ENCODE data around the gene AKR1E2.

AKR1E2 gene

GRCh38 chr10:4790922-4791321, 35.1 kb upstream of the AKR1E2 start:
- Histone ChIP-seq H3K9me3 (ENCODE audit: control insufficient read depth, insufficient read depth, low read length) (no peaks in the 10 kb centered on the region), H3K36me3 (ENCODE audit: control insufficient read depth, low read length) (no peaks in the 10 kb centered on the region), H3K4me2 (ENCODE audit: low read length) (no peak overlapping the region), H3K79me2 (ENCODE audit: control insufficient read depth, low read length) (no peaks in the 10 kb centered on the region), H3K27ac (ENCODE audit: low read depth, low read length) (no peak overlapping the region), H4K20me1 (ENCODE audit: control insufficient read depth, insufficient read depth, low read depth, low read length) (no peaks in the 10 kb centered on the region), H3K9me2 (replicated peaks; ENCODE audit: control insufficient read depth, low read length) (no peaks in the 10 kb centered on the region), H3K27me3 (ENCODE audit: control insufficient read depth, low read length) (no peaks in the 10 kb centered on the region), H3K4me1 (ENCODE audit: control insufficient read depth, low read length) (no peaks in the 10 kb centered on the region), H3F3A (ENCODE audit: control insufficient read depth, insufficient read depth) (no peaks in the 10 kb centered on the region), H3K4me3 (ENCODE audit: low read length) (no peak overlapping the region)
- TF ChIP-seq EZH2phosphoT487 (IDR thresholded peaks at IDR 0.05; ENCODE audit: borderline replicate concordance, low read length) (no peak), CTCF (IDR thresholded peaks at IDR 0.05; ENCODE audit: low read depth, low read length, poor library complexity, severe bottlenecking) (no peak)

DNA sequence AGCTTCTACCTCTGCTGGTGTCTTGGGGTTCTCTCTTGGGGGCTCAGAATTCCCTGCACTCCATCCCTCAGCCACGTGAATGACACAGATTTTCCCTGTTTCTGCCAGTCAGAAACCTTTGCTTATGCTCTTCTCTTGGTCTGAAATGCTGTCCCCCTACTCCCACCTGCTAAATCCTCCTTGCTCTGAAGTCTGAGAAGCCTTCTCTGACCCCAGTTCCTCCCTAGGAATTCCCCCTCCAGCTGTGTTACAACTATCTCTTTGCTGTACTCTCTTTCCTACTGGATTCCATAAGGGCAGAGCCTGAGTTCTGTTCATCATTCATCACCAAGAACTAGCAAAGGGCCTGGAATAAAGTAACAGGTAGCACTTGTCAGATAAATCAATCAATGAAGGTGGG, 33.6 kb upstream of the AKR1E2 start:
- no peaks in the 10 kb centered on the region for H3K79me2 ChIP-seq (ENCODE audit: control insufficient read depth, low read length)
- H3K9me2 ChIP-seq (replicated peaks; ENCODE audit: control insufficient read depth, low read length), result no peaks in the 10 kb centered on the region
- no peak overlapping the region for H3K4me2 ChIP-seq (ENCODE audit: low read length)
- no peaks in the 10 kb centered on the region for H4K20me1 ChIP-seq (ENCODE audit: control insufficient read depth, insufficient read depth, low read depth, low read length)
- no peaks in the 10 kb centered on the region for H3K36me3 ChIP-seq (ENCODE audit: control insufficient read depth, low read length)
- H3K4me1 ChIP-seq (ENCODE audit: control insufficient read depth, low read length), result no peaks in the 10 kb centered on the region
- H3K27ac ChIP-seq (ENCODE audit: low read depth, low read length), result no peak overlapping the region
- no peaks in the 10 kb centered on the region for H3K9me3 ChIP-seq (ENCODE audit: control insufficient read depth, insufficient read depth, low read length)
- H3K27me3 ChIP-seq (ENCODE audit: control insufficient read depth, low read length), result no peaks in the 10 kb centered on the region
- no peak overlapping the region for H3K4me3 ChIP-seq (ENCODE audit: low read length)
- H3F3A ChIP-seq (ENCODE audit: control insufficient read depth, insufficient read depth), result no peaks in the 10 kb centered on the region
- TF ChIP-seq CTCF (IDR thresholded peaks at IDR 0.05; ENCODE audit: low read depth, low read length, poor library complexity, severe bottlenecking) (no peak), EZH2phosphoT487 (IDR thresholded peaks at IDR 0.05; ENCODE audit: borderline replicate concordance, low read length) (no peak)

GRCh38 chr10:4801405-4801804, 24.6 kb upstream of the AKR1E2 start:
- Histone ChIP-seq H3K9me3 (ENCODE audit: control insufficient read depth, insufficient read depth, low read length) (no peaks in the 10 kb centered on the region), H3K4me3 (ENCODE audit: low read length) (no peak overlapping the region), H3K36me3 (ENCODE audit: control insufficient read depth, low read length) (no peaks in the 10 kb centered on the region), H3K9me2 (replicated peaks; ENCODE audit: control insufficient read depth, low read length) (no peaks in the 10 kb centered on the region), H3K27me3 (ENCODE audit: control insufficient read depth, low read length) (no peaks in the 10 kb centered on the region), H3K4me1 (ENCODE audit: control insufficient read depth, low read length) (no peaks in the 10 kb centered on the region), H3K79me2 (ENCODE audit: control insufficient read depth, low read length) (no peaks in the 10 kb centered on the region), H3F3A (ENCODE audit: control insufficient read depth, insufficient read depth) (no peaks in the 10 kb centered on the region), H3K4me2 (ENCODE audit: low read length) (no peak overlapping the region), H3K27ac (ENCODE audit: low read depth, low read length) (no peak overlapping the region), H4K20me1 (ENCODE audit: control insufficient read depth, insufficient read depth, low read depth, low read length) (no peaks in the 10 kb centered on the region)
- no peak for TF ChIP-seq EZH2phosphoT487 (IDR thresholded peaks at IDR 0.05; ENCODE audit: borderline replicate concordance, low read length)
- TF ChIP-seq CTCF (IDR thresholded peaks at IDR 0.05; ENCODE audit: low read depth, low read length, poor library complexity, severe bottlenecking), result no peak
